H9 (cell line): Measurements from ENCODE around the gene MOV10L1. TPM values are rescaled to one million over a fixed set of nuclear protein-coding genes. Genes with fewer than 3 reads are reported as not detected.

Source experiments
- DNase-seq: peaks from one replicate; pipeline ENCODE4 v3.0.0-alpha.2; 2017
- H2AFZ ChIP-seq: one replicate; pipeline ENCODE4 v1.6.1; 2013; ENCODE audit warnings: mild to moderate bottlenecking, low read length, control low read depth, moderate library complexity
- H2AK5ac ChIP-seq: 2 replicates; pipeline ENCODE4 v1.6.1; 2013; ENCODE audit warnings: low read length, control low read depth, mixed read lengths; ENCODE audit not compliant: insufficient read length
- H2BK120ac ChIP-seq: one replicate; pipeline ENCODE4 v1.6.1; 2013; ENCODE audit warnings: low read depth, mild to moderate bottlenecking, low read length, control low read depth, inconsistent platforms; ENCODE audit not compliant: poor library complexity, severe bottlenecking
- H2BK12ac ChIP-seq: 2 replicates; pipeline ENCODE4 v1.6.1; 2013; ENCODE audit warnings: low read length, control low read depth, mixed read lengths, low read depth; ENCODE audit not compliant: insufficient read length
- H2BK15ac ChIP-seq: 2 replicates; pipeline ENCODE4 v1.6.1; 2013; ENCODE audit warnings: low read depth, low read length, control low read depth
- H2BK20ac ChIP-seq: one replicate; pipeline ENCODE4 v1.6.1; 2013; ENCODE audit warnings: low read depth, mild to moderate bottlenecking, low read length, control low read depth, inconsistent platforms; ENCODE audit not compliant: poor library complexity, severe bottlenecking
- H2BK5ac ChIP-seq: 2 replicates; pipeline ENCODE4 v1.6.1; 2013; ENCODE audit warnings: low read length, control low read depth, mixed read lengths; ENCODE audit not compliant: insufficient read length
- H3K14ac ChIP-seq: 2 replicates; pipeline ENCODE4 v1.6.1; 2013; ENCODE audit warnings: low read length, control low read depth; ENCODE audit not compliant: insufficient read depth
- H3K18ac ChIP-seq: 2 replicates; pipeline ENCODE4 v1.6.1; 2013; ENCODE audit warnings: low read depth, mild to moderate bottlenecking, mixed read lengths, low read length, control low read depth; ENCODE audit not compliant: insufficient read length
- H3K23ac ChIP-seq: 2 replicates; pipeline ENCODE4 v1.6.1; 2013; ENCODE audit warnings: low read length, control low read depth, mixed read lengths, low read depth; ENCODE audit not compliant: insufficient read length
- H3K23me2 ChIP-seq: 2 replicates; pipeline ENCODE4 v1.6.1; 2013; ENCODE audit warnings: low read depth, mild to moderate bottlenecking, mixed read lengths, low read length, control low read depth; ENCODE audit not compliant: insufficient read length, poor library complexity, severe bottlenecking
- H3K27ac ChIP-seq: 2 replicates; pipeline ENCODE4 v1.5.1; 2013; ENCODE audit warnings: low read length, control low read depth, mixed read lengths, low read depth; ENCODE audit not compliant: insufficient read length
- H3K27me3 ChIP-seq: 2 replicates; pipeline ENCODE4 v1.6.1; 2013; ENCODE audit warnings: low read length, control low read depth, inconsistent platforms; ENCODE audit not compliant: insufficient read depth
- H3K4ac ChIP-seq: 2 replicates; pipeline ENCODE4 v1.6.1; 2013; ENCODE audit warnings: low read depth, mild to moderate bottlenecking, control low read depth, inconsistent platforms, low read length, moderate library complexity
- H3K4me1 ChIP-seq: 2 replicates; pipeline ENCODE4 v1.6.1; 2013; ENCODE audit warnings: low read length, control low read depth, inconsistent platforms; ENCODE audit not compliant: insufficient read depth
- H3K4me2 ChIP-seq: 2 replicates; pipeline ENCODE4 v1.6.1; 2013; ENCODE audit warnings: low read length, control low read depth, mixed read lengths; ENCODE audit not compliant: insufficient read length, insufficient read depth
- H3K56ac ChIP-seq: 2 replicates; pipeline ENCODE4 v1.6.1; 2013; ENCODE audit warnings: low read depth, mild to moderate bottlenecking, mixed read lengths, low read length, control low read depth; ENCODE audit not compliant: insufficient read length
- H3K79me1 ChIP-seq: 2 replicates; pipeline ENCODE4 v1.6.1; 2013; ENCODE audit warnings: low read depth, mild to moderate bottlenecking, moderate library complexity, low read length, control low read depth, inconsistent platforms; ENCODE audit not compliant: insufficient read depth, poor library complexity, severe bottlenecking
- H3K79me2 ChIP-seq: 2 replicates; pipeline ENCODE4 v1.6.1; 2013; ENCODE audit warnings: low read length, control low read depth, inconsistent platforms; ENCODE audit not compliant: insufficient read depth
- H3K9ac ChIP-seq: 2 replicates; pipeline ENCODE4 v1.6.1; 2013; ENCODE audit warnings: low read length, control low read depth, mixed read lengths; ENCODE audit not compliant: insufficient read length; ENCODE audit errors: extremely low read depth
- H3K9me3 ChIP-seq: one replicate; pipeline ENCODE4 v1.6.1; 2013; ENCODE audit warnings: low read depth, low read length, inconsistent platforms; ENCODE audit not compliant: control insufficient read depth
- H3T11ph ChIP-seq: one replicate; pipeline ENCODE4 v1.6.1; 2013; ENCODE audit warnings: mild to moderate bottlenecking, low read length, control low read depth, inconsistent platforms
- H4K20me1 ChIP-seq: one replicate; pipeline ENCODE4 v1.6.1; 2013; ENCODE audit not compliant: control insufficient read depth, insufficient read length, insufficient read depth
- H4K5ac ChIP-seq: 2 replicates; pipeline ENCODE4 v1.6.1; 2013; ENCODE audit warnings: low read depth, mild to moderate bottlenecking, mixed read lengths, low read length, control low read depth; ENCODE audit not compliant: insufficient read length
- H4K8ac ChIP-seq: replicated peaks from 2 replicates; pipeline ENCODE4 v1.6.1; 2013; ENCODE audit warnings: low read length, control low read depth, mixed read lengths, low read depth; ENCODE audit not compliant: insufficient read length
- H4K91ac ChIP-seq: 2 replicates; pipeline ENCODE4 v1.6.1; 2013; ENCODE audit warnings: low read depth, mild to moderate bottlenecking, moderate library complexity, mixed read lengths, low read length, control low read depth; ENCODE audit not compliant: insufficient read length
- H3K27ac Mint-ChIP-seq, 3 experiments: 2 replicates in 2 of 3; 3 replicates in 1 of 3; pipeline ENCODE4 v1.8.0; 2020 to 2021; ENCODE audit warnings: mixed read lengths in 3 of 3, mild to moderate bottlenecking in 1 of 3, moderate library complexity in 1 of 3
- H3K27me3 Mint-ChIP-seq: 2 replicates; pipeline ENCODE4 v1.8.0; 2021; ENCODE audit warnings: low read depth, mild to moderate bottlenecking, moderate library complexity, mixed read lengths
- H3K36me3 Mint-ChIP-seq, 3 experiments: 2 replicates in 2 of 3; 3 replicates in 1 of 3; pipeline ENCODE4 v1.8.0; 2020 to 2021; ENCODE audit warnings: low read depth in 3 of 3, mixed read lengths in 3 of 3; ENCODE audit not compliant: insufficient read depth in 1 of 3
- H3K4me1 Mint-ChIP-seq, 2 experiments: 2 replicates each; pipeline ENCODE4 v1.8.0; 2020; ENCODE audit warnings: mixed read lengths in 2 of 2
- H3K4me3 Mint-ChIP-seq, 2 experiments: 2 replicates in 1 of 2; 3 replicates in 1 of 2; pipeline ENCODE4 v1.8.0; 2020 to 2021; ENCODE audit warnings: mild to moderate bottlenecking in 2 of 2, mixed read lengths in 2 of 2, moderate library complexity in 1 of 2
- H3K9me3 Mint-ChIP-seq, 2 experiments: 2 replicates in 1 of 2; 3 replicates in 1 of 2; pipeline ENCODE4 v1.8.0; 2020; ENCODE audit warnings: mild to moderate bottlenecking in 2 of 2, mixed read lengths in 2 of 2, moderate library complexity in 1 of 2
- WGBS: extraction: QIAGEN DNeasy Blood & Tissue Kit; methylation state at CpG from one replicate; pipeline ENCODE4 v1.1.7; 2013; ENCODE audit warnings: missing lambda C conversion rate, low lambda C conversion rate, mixed read lengths; ENCODE audit not compliant: insufficient read length; ENCODE audit errors: extremely low coverage; 5-methylcytosine and 5-hydroxymethylcytosine counted together
- total RNA-seq: library from RNA; stranded (reverse); gene quantifications from 2 replicates; pipeline ENCODE4 v1.2.1, GENCODE V29; 2021
- TF ChIP-seq, protein P1 (sequence below): fragments of 200-600 bp; sonication (generic); conservative IDR thresholded peaks from 3 replicates; pipeline ENCODE4 v1.8.0; 2021; ENCODE audit warnings: antibody characterized with exemption, mild to moderate bottlenecking

The MOV10L1 gene
- total RNA-seq, 1 experiment from 2014 or later = not detected

DNA sequence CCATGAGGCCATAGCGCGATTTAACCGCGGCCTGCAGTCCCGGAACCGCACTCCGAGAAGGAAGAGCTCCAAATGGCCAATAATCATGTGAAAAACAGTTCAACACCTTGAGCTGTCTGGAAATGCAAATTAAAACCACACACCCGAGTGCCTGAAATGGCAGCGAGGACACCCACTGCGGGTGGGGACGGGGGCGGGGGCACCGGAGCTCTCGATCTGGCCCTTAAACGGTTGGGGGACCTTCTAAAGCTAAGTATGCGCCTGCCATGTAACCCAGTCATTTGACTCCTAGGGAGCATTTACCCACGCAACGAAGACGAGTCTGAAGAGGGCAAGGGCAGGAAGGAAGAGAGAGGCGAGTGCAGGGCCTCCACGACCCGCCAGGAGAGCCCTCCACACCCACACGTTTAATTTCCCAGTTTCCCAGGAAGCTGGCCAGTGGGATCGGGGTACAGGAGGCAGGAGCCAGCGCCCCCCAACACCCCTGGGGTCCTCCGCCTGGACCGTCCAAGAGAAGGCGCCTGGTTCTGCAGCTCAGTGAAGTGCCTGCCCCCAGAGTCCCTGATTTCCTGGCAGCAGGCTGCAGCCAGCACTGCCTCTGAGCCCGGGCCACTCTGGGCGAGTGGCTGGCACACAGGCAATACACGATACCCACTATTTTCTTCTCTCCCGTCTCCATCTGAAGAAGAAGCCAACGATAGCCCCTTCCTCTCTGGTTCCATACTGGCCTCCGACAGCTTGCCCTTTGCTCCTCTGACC, 33.4 kb upstream of the MOV10L1 start:
- Mint-ChIP-seq H3K27ac (no peak overlapping the region; a peak in 1 of 7 replicates), H3K36me3 (no peaks in the 10 kb centered on the region; a peak in 1 of 7 replicates)

More for the DNA sequence above, 33.4 kb upstream of the MOV10L1 start:
- H3K27me3 Mint-ChIP-seq = peaks cover 51% of the 10 kb centered on the region
- no CpG with 5 or more reads among the region's 34 CpGs for WGBS
- Histone ChIP-seq H3K9ac (no peak overlapping the region), H3K79me1 (no peaks in the 10 kb centered on the region), H3K23ac (no peak overlapping the region), H2BK15ac (no peak overlapping the region), H3K9me3 (no peaks in the 10 kb centered on the region), H4K5ac (no peak overlapping the region), H3K56ac (no peak overlapping the region), H4K8ac (no peak overlapping the region), H3K23me2 (peaks cover 10% of the 10 kb centered on the region), H2AK5ac (no peak overlapping the region), H3T11ph (no peak overlapping the region), H3K14ac (no peak overlapping the region), H2BK20ac (no peak overlapping the region), H3K27ac (no peak overlapping the region), H4K20me1 (no peaks in the 10 kb centered on the region), H2BK120ac (no peak overlapping the region), H2BK5ac (no peak overlapping the region), H3K4ac (no peak overlapping the region), H2BK12ac (no peak overlapping the region), H3K27me3 (no peaks in the 10 kb centered on the region; the same call in 1 of the 2 replicates), H3K4me1 (no peaks in the 10 kb centered on the region; the same call in 1 of the 2 replicates), H4K91ac (no peak overlapping the region), H2AFZ (no peak overlapping the region), H3K18ac (no peak overlapping the region), H3K79me2 (no peaks in the 10 kb centered on the region), H3K4me2 (no peak overlapping the region)
- H3K9me3 Mint-ChIP-seq = peaks cover 5 to 9% of the 10 kb centered on the region in 2 experiments; a peak in 3 of 5 replicates
- no peak for DNase-seq
- no peak overlapping the region for H3K4me3 Mint-ChIP-seq
- H3K4me1 Mint-ChIP-seq = peaks cover 9 to 12% of the 10 kb centered on the region in 2 experiments
- TF ChIP-seq, protein P1, sequence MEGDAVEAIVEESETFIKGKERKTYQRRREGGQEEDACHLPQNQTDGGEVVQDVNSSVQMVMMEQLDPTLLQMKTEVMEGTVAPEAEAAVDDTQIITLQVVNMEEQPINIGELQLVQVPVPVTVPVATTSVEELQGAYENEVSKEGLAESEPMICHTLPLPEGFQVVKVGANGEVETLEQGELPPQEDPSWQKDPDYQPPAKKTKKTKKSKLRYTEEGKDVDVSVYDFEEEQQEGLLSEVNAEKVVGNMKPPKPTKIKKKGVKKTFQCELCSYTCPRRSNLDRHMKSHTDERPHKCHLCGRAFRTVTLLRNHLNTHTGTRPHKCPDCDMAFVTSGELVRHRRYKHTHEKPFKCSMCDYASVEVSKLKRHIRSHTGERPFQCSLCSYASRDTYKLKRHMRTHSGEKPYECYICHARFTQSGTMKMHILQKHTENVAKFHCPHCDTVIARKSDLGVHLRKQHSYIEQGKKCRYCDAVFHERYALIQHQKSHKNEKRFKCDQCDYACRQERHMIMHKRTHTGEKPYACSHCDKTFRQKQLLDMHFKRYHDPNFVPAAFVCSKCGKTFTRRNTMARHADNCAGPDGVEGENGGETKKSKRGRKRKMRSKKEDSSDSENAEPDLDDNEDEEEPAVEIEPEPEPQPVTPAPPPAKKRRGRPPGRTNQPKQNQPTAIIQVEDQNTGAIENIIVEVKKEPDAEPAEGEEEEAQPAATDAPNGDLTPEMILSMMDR = no peak
